Measurements from ENCODE around the gene MVB12B.
"Not testable (repeated sequence)": the region's sequence is repeated elsewhere in the genome, so short reads cannot be mapped to it uniquely, and the experiment has no call there.

MVB12B gene

GRCh38 chr9:126551812-126552211 is 225.2 kb downstream of the MVB12B start:
- DNase-seq (ENCODE audit: insufficient read length, low spot score) = no peak
- FAIRE-seq = no peak

- DNase-seq (ENCODE audit: insufficient read length, low spot score) (no peak), FAIRE-seq (no peak)
Measured at GRCh38 chr9:126554292-126554691, 227.7 kb downstream of the MVB12B start.

- FAIRE-seq; DNase-seq (ENCODE audit: insufficient read length, low spot score): not testable (repeated sequence)
Measured at GRCh38 chr9:126555421-126555820, 228.8 kb downstream of the MVB12B start.
